BLaER1 treated with 17β-estradiol and CSF1 and Interleukin-3, amounts not matched to agents 10 nM and 100 nM (cell line): Measurements from ENCODE around the gene LMAN2L.

Source experiments
- H3K27ac ChIP-seq, 11 experiments: shearing (Covaris generic); formaldehyde crosslinking; 2 replicates each; pipeline ENCODE4 v1.8.1; 2022
- H3K27me3 ChIP-seq, 11 experiments: shearing (Covaris generic); formaldehyde crosslinking; 2 replicates each; pipeline ENCODE4 v1.8.1; 2022
- H3K36me3 ChIP-seq, 11 experiments: shearing (Covaris generic); formaldehyde crosslinking; 2 replicates each; pipeline ENCODE4 v1.8.1; 2022
- H3K4me1 ChIP-seq, 10 experiments: shearing (Covaris generic); formaldehyde crosslinking; 2 replicates each; pipeline ENCODE4 v1.8.1; 2022
- H3K4me2 ChIP-seq, 11 experiments: shearing (Covaris generic); formaldehyde crosslinking; 2 replicates each; pipeline ENCODE4 v1.8.1; 2022
- H3K4me3 ChIP-seq, 10 experiments: shearing (Covaris generic); formaldehyde crosslinking; 2 replicates each; pipeline ENCODE4 v1.8.1; 2022
- H3K9ac ChIP-seq, 11 experiments: shearing (Covaris generic); formaldehyde crosslinking; 2 replicates each; pipeline ENCODE4 v1.8.1; 2022
- H3K9me3 ChIP-seq, 11 experiments: shearing (Covaris generic); formaldehyde crosslinking; replicated peaks in 1 of 11; 2 replicates each; pipeline ENCODE4 v1.8.1; 2022
- H4K20me1 ChIP-seq, 11 experiments: shearing (Covaris generic); formaldehyde crosslinking; 2 replicates each; pipeline ENCODE4 v1.8.1; 2022
- Cebpa-rat ChIP-seq, 11 experiments: shearing (Covaris generic); IDR thresholded peaks; 2 replicates each; pipeline ENCODE4 v1.8.1; 2022

The LMAN2L gene

GRCh38 chr2:96702098-96702785, 37.6 kb downstream of the LMAN2L start:
- Histone ChIP-seq H3K9ac (no peak overlapping the region), H3K27me3 (no peaks in the 10 kb centered on the region), H3K27ac (no peak overlapping the region), H3K4me2 (no peak overlapping the region), H3K36me3 (peaks cover 24 to 57% (median 42%) of the 10 kb centered on the region in 11 experiments), H3K9me3 (no peaks in the 10 kb centered on the region), H3K4me3 (no peak overlapping the region), H4K20me1 (peaks cover 0 to 22% (median 0%) of the 10 kb centered on the region in 11 experiments; a peak in 3 of 22 replicates), H3K4me1 (peaks cover 0 to 9% (median 7%) of the 10 kb centered on the region in 10 experiments; a peak in 10 of 20 replicates)
- no peak for TF ChIP-seq Cebpa-rat (IDR thresholded peaks at IDR 0.05)

- Histone ChIP-seq H4K20me1 (peaks cover 0 to 22% (median 0%) of the 10 kb centered on the region in 11 experiments; a peak in 3 of 22 replicates), H3K4me1 (peaks cover 0 to 9% (median 7%) of the 10 kb centered on the region in 10 experiments; a peak in 10 of 20 replicates), H3K9ac (no peak overlapping the region), H3K27me3 (no peaks in the 10 kb centered on the region), H3K4me3 (no peak overlapping the region), H3K9me3 (no peaks in the 10 kb centered on the region), H3K27ac (no peak overlapping the region), H3K4me2 (no peak overlapping the region), H3K36me3 (peaks cover 18 to 51% (median 36%) of the 10 kb centered on the region in 11 experiments)
- TF ChIP-seq Cebpa-rat (IDR thresholded peaks at IDR 0.05): no peak
Observed at GRCh38 chr2:96701636-96702035, 38.2 kb downstream of the LMAN2L start.

GRCh38 chr2:96700086-96700485, 39.8 kb downstream of the LMAN2L start:
- peaks cover 3 to 35% (median 21%) of the 10 kb centered on the region in 11 experiments; a peak in 19 of 22 replicates for H3K36me3 ChIP-seq
- no peak for TF ChIP-seq Cebpa-rat (IDR thresholded peaks at IDR 0.05)
- peak overlapping the region in 3 of 11 experiments; percentile 28 to 52 (median 41); a peak in 3 of 22 replicates for H3K4me2 ChIP-seq
- no peak overlapping the region; a peak in 1 of 22 replicates for H3K9ac ChIP-seq
- H3K4me1 ChIP-seq: peaks cover 0 to 17% (median 15%) of the 10 kb centered on the region in 10 experiments; a peak in 15 of 20 replicates
- no peak overlapping the region for H3K4me3 ChIP-seq
- H3K9me3 ChIP-seq: no peaks in the 10 kb centered on the region
- no peak overlapping the region for H3K27ac ChIP-seq
- H4K20me1 ChIP-seq: peaks cover 0 to 22% (median 0%) of the 10 kb centered on the region in 11 experiments; a peak in 3 of 22 replicates
- H3K27me3 ChIP-seq: no peaks in the 10 kb centered on the region

GRCh38 chr2:96699621-96700020, 40.2 kb downstream of the LMAN2L start:
- peak overlapping the region in 6 of 11 experiments; percentile 17 to 52 (median 34); a peak in 9 of 22 replicates for H3K4me2 ChIP-seq
- H3K27ac ChIP-seq: no peak overlapping the region
- TF ChIP-seq Cebpa-rat (IDR thresholded peaks at IDR 0.05): no peak
- H3K4me1 ChIP-seq: peaks cover 0 to 18% (median 15%) of the 10 kb centered on the region in 10 experiments; a peak in 15 of 20 replicates
- H3K27me3 ChIP-seq: no peaks in the 10 kb centered on the region
- no peak overlapping the region for H3K4me3 ChIP-seq
- peaks cover 0 to 31% (median 16%) of the 10 kb centered on the region in 11 experiments; a peak in 17 of 22 replicates for H3K36me3 ChIP-seq
- no peaks in the 10 kb centered on the region for H3K9me3 ChIP-seq
- H4K20me1 ChIP-seq: peaks cover 0 to 22% (median 0%) of the 10 kb centered on the region in 11 experiments; a peak in 3 of 22 replicates
- H3K9ac ChIP-seq: peak overlapping the region in 1 of 11 experiments; percentile 27; a peak in 2 of 22 replicates

- H3K27ac ChIP-seq: no peak overlapping the region
- TF ChIP-seq Cebpa-rat (IDR thresholded peaks at IDR 0.05): no peak
- 0 out of 22 replicates have a peak overlapping the region, but pooled peaks of 3 of the 11 experiments have one; percentile 26 to 42 (median 41) for H3K4me2 ChIP-seq
- H4K20me1 ChIP-seq: peaks cover 0 to 22% (median 0%) of the 10 kb centered on the region in 11 experiments; a peak in 3 of 22 replicates
- no peak overlapping the region for H3K9ac ChIP-seq
- peaks cover 0 to 24% (median 17%) of the 10 kb centered on the region in 10 experiments; a peak in 15 of 20 replicates for H3K4me1 ChIP-seq
- H3K4me3 ChIP-seq: no peak overlapping the region
- peaks cover 0 to 25% (median 13%) of the 10 kb centered on the region in 11 experiments; a peak in 13 of 22 replicates for H3K36me3 ChIP-seq
- H3K9me3 ChIP-seq: no peaks in the 10 kb centered on the region
- no peaks in the 10 kb centered on the region for H3K27me3 ChIP-seq
Observed at GRCh38 chr2:96699021-96699420, 40.8 kb downstream of the LMAN2L start.

GRCh38 chr2:96698221-96698861, 41.5 kb downstream of the LMAN2L start:
- no peak overlapping the region for H3K27ac ChIP-seq
- no peak overlapping the region for H3K4me3 ChIP-seq
- no peaks in the 10 kb centered on the region for H3K27me3 ChIP-seq
- H3K36me3 ChIP-seq: peaks cover 0 to 18% (median 12%) of the 10 kb centered on the region in 11 experiments; a peak in 10 of 22 replicates
- H3K9ac ChIP-seq: no peak overlapping the region
- no peak for TF ChIP-seq Cebpa-rat (IDR thresholded peaks at IDR 0.05)
- H3K4me1 ChIP-seq: peaks cover 0 to 29% (median 18%) of the 10 kb centered on the region in 10 experiments; a peak in 15 of 20 replicates
- peaks cover 0 to 22% (median 0%) of the 10 kb centered on the region in 11 experiments; a peak in 3 of 22 replicates for H4K20me1 ChIP-seq
- H3K4me2 ChIP-seq: no peak overlapping the region
- no peaks in the 10 kb centered on the region for H3K9me3 ChIP-seq

GRCh38 chr2:96697476-96697875, 42.4 kb downstream of the LMAN2L start:
- no peak for TF ChIP-seq Cebpa-rat (IDR thresholded peaks at IDR 0.05)
- H3K4me3 ChIP-seq: no peak overlapping the region
- H3K27ac ChIP-seq: no peak overlapping the region
- H3K4me2 ChIP-seq: no peak overlapping the region
- no peaks in the 10 kb centered on the region for H3K27me3 ChIP-seq
- H3K4me1 ChIP-seq: peaks cover 0 to 29% (median 18%) of the 10 kb centered on the region in 10 experiments; a peak in 15 of 20 replicates
- no peaks in the 10 kb centered on the region for H3K9me3 ChIP-seq
- H3K9ac ChIP-seq: no peak overlapping the region
- H3K36me3 ChIP-seq: peaks cover 0 to 10% (median 3%) of the 10 kb centered on the region in 11 experiments; a peak in 10 of 22 replicates
- peaks cover 0 to 19% (median 0%) of the 10 kb centered on the region in 11 experiments; a peak in 3 of 22 replicates for H4K20me1 ChIP-seq

- Histone ChIP-seq H3K27me3 (no peaks in the 10 kb centered on the region), H3K27ac (no peak overlapping the region; a peak in 1 of 22 replicates), H3K4me1 (peaks cover 0 to 29% (median 18%) of the 10 kb centered on the region in 10 experiments; a peak in 15 of 20 replicates), H3K4me2 (peak overlapping the region in 5 of 11 experiments; percentile 8 to 46 (median 18); a peak in 5 of 22 replicates), H3K9ac (no peak overlapping the region), H3K36me3 (no peaks in the 10 kb centered on the region; a peak in 1 of 22 replicates), H3K9me3 (no peaks in the 10 kb centered on the region), H4K20me1 (peaks cover 0 to 17% (median 0%) of the 10 kb centered on the region in 11 experiments; a peak in 2 of 22 replicates), H3K4me3 (no peak overlapping the region)
- TF ChIP-seq Cebpa-rat (IDR thresholded peaks at IDR 0.05): no peak
Observed at GRCh38 chr2:96695602-96696001, 44.3 kb downstream of the LMAN2L start.
